LNCAP (cell line): ENCODE data around the gene CLN5.

Experiments used
- CTCF ChIP-seq: fragments of 450-650 bp; IDR thresholded peaks from 2 replicates; pipeline ENCODE4 v1.5.1; 2017; ENCODE audit warnings: mild to moderate bottlenecking

Gene CLN5

GRCh38 chr13:77042566-77043177 lies 50.8 kb downstream of the CLN5 start:
- no peak for TF ChIP-seq CTCF

DNA sequence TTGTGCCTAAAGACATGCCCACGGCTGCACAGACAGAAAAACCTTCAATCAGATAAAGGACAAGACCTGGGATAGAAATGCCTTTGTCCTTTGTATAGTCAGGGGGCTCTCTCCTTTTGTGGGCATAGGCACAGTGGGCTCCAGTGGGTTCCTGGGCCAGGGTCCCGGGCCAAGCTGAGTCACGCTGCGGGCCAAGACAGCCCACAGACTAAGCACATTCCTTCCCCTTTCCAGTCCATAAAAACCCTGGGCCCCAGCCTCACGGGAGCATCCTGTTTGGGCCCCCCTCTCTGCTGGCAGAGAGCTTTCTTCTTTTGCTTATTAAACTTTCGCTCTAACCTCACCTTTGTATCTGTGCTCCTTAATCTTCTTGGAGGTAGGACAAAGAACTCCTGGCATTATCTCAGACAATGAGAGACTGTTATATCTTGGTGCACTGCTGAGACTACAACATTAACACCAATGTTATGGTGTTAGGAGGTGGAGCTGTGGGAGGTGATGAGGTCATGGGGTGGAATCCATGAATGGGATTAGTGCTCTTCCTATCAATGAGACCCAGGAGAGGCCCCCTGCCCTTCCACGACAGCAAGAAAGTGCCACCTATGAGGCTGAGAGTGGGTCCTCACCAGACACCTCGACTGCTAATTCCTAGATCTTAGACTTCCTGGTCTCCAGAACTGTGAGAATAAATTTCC lies 55.9 kb downstream of the CLN5 start:
- no peak for TF ChIP-seq CTCF

DNA sequence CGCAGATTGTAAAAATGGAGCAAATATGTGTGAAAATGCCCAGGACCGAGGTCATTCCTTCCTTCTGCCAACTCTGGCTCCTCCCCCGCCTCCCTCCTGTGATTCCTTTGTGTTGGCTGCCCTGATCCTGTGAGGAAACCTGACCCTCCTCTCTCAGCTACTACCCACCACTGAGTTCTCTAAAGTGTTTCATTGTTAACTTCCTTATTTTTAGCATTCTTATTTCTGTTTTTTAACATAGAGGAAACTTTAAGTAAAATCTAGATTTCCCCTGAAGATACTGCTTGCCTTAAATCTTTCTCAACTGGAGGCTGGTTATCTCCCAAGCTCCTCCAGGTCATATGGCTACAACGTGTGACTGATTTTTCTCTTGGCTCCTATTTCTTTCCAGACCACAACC lies 56.8 kb downstream of the CLN5 start:
- TF ChIP-seq CTCF = no peak

GRCh38 chr13:77053192-77053591 lies 61.3 kb downstream of the CLN5 start:
- no peak for TF ChIP-seq CTCF
